NCI-H1092 (cell line): Measurements from ENCODE around the gene SLC22A6.

Experiments used
- DNase-seq: peaks from one replicate; lab custom pipeline; 2025; lab: John Stamatoyannopoulos, UW

The SLC22A6 gene

DNA sequence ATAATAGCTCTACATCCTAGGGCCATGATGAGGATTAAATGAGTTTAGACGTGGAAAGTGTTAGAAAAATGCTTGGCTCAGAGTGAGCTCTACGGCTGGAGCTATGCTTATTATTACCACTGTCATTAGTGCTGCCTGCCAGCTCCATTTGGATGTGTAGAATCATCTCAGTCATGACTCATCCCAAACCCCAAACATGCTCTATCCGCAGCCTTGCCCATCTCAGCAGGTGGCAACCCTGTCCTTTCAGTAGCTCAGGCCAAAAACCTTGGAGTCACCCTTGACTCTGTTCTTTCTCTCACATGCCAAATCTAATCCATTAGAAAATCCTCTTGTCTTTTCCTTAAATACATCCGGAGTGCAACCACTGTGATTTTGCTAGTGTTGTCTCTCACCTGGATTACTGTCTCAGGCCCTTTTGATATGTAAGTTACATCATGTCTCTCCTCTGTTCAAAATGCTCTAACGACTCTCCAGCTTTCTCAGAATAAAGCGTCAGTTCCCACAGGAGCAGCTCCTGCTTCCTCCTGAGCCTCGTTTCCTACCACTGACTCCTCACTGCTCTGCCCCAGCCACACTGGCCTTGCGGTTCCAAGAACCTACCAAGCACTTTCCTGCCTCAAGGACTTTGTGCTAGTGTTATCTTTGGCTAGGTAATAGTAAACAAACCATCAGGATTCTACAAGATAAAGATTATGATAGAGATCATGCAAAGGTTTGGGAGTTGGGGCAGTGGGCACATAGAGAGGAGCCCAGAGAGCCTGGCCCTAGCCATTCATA, 53.1 kb downstream of the SLC22A6 start:
- no peak for DNase-seq

- DNase-seq = no peak
These were observed 54.1 kb downstream of the SLC22A6 start for GRCh38 chr11:62930666-62931065.

- DNase-seq = peak; percentile 41
These were observed 54.6 kb downstream of the SLC22A6 start for GRCh38 chr11:62930157-62930556.

DNA sequence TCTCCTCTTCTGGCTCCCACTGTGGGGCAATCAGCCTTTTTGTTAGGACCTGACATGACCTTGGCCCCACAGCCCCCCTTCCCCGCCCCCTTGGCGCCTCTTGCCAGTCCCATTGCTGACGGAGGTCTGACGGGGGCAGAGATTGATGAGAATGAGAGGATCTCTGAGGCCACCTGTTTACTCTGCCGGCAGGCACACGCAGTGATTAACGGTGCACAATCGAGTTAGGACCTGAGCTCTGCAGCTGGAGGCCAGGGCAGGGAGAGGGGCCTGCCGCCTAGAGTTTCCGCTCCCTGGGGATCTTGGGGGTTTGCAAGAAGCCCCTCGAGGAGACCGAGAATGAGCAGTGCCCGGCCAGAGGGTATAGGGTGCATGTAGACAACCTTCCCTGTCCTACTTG, 56.8 kb downstream of the SLC22A6 start:
- peak; percentile 16 for DNase-seq

GRCh38 chr11:62926680-62927455, 57.9 kb downstream of the SLC22A6 start:
- DNase-seq = no peak
